Osteocyte (in vitro differentiated cells): ENCODE measurements around the gene TOP1. TPM values are rescaled to one million over a fixed set of nuclear protein-coding genes. Genes with fewer than 3 reads are reported as not detected.

Experiments
- DNase-seq: peaks from one replicate; pipeline ENCODE4 v3.0.0; 2021; ENCODE audit warnings: mixed read lengths; ENCODE audit not compliant: unreplicated experiment; ENCODE audit errors: extremely low spot score
- H3K27ac Mint-ChIP-seq: one replicate; pipeline ENCODE4 v1.8.0; 2021; ENCODE audit warnings: mild to moderate bottlenecking, mixed read lengths; ENCODE audit not compliant: unreplicated experiment
- H3K27me3 Mint-ChIP-seq: one replicate; pipeline ENCODE4 v1.8.0; 2021; ENCODE audit warnings: mixed read lengths; ENCODE audit not compliant: unreplicated experiment
- H3K36me3 Mint-ChIP-seq: one replicate; pipeline ENCODE4 v1.8.0; 2021; ENCODE audit warnings: mixed read lengths; ENCODE audit not compliant: unreplicated experiment
- H3K4me1 Mint-ChIP-seq: one replicate; pipeline ENCODE4 v1.8.0; 2021; ENCODE audit warnings: mixed read lengths; ENCODE audit not compliant: unreplicated experiment
- H3K4me3 Mint-ChIP-seq: one replicate; pipeline ENCODE4 v1.8.0; 2021; ENCODE audit warnings: mild to moderate bottlenecking, moderate library complexity, mixed read lengths; ENCODE audit not compliant: unreplicated experiment
- H3K9me3 Mint-ChIP-seq: one replicate; pipeline ENCODE4 v1.8.0; 2021; ENCODE audit warnings: mixed read lengths; ENCODE audit not compliant: unreplicated experiment
- CTCF ChIP-seq: fragments of 200-600 bp; sonication (generic); IDR thresholded peaks from 2 replicates; pipeline ENCODE4 v1.5.0; 2021; ENCODE audit warnings: antibody characterized with exemption, mild to moderate bottlenecking, moderate library complexity
- total RNA-seq: library from RNA; stranded (reverse); gene quantifications from 2 replicates; pipeline ENCODE4 v1.2.1, GENCODE V29; 2021

Gene TOP1
- total RNA-seq, 1 donor from 2014 or later, result 51.1 TPM

- Mint-ChIP-seq H3K4me1 (no peaks in the 10 kb centered on the region), H3K27ac (no peak overlapping the region), H3K9me3 (no peaks in the 10 kb centered on the region), H3K27me3 (no peaks in the 10 kb centered on the region), H3K36me3 (peaks cover 58% of the 10 kb centered on the region), H3K4me3 (no peak overlapping the region)
- no peak for TF ChIP-seq CTCF
- DNase-seq, result no peak
These were observed 133.8 kb downstream of the TOP1 start for GRCh38 chr20:41162396-41162795.

GRCh38 chr20:41163821-41164220, 135.2 kb downstream of the TOP1 start:
- no peak for DNase-seq
- H3K4me3 Mint-ChIP-seq, result no peak overlapping the region

GRCh38 chr20:41165001-41165882, 136.6 kb downstream of the TOP1 start:
- peaks cover 65% of the 10 kb centered on the region for H3K36me3 Mint-ChIP-seq
- no peak for TF ChIP-seq CTCF
- DNase-seq, result no peak
- no peak overlapping the region for H3K4me3 Mint-ChIP-seq
- no peak overlapping the region for H3K27ac Mint-ChIP-seq
- H3K27me3 Mint-ChIP-seq, result no peaks in the 10 kb centered on the region
- H3K4me1 Mint-ChIP-seq, result no peaks in the 10 kb centered on the region
- H3K9me3 Mint-ChIP-seq, result no peaks in the 10 kb centered on the region

More at GRCh38 chr20:41163821-41164220, 135.2 kb downstream of the TOP1 start:
- Mint-ChIP-seq H3K4me1 (no peaks in the 10 kb centered on the region), H3K27me3 (no peaks in the 10 kb centered on the region), H3K27ac (no peak overlapping the region), H3K36me3 (peaks cover 59% of the 10 kb centered on the region), H3K9me3 (no peaks in the 10 kb centered on the region)
- TF ChIP-seq CTCF, result no peak

GRCh38 chr20:41166201-41167117, 137.8 kb downstream of the TOP1 start:
- DNase-seq, result no peak
- Mint-ChIP-seq H3K4me3 (no peak overlapping the region), H3K9me3 (no peaks in the 10 kb centered on the region), H3K36me3 (peaks cover 65% of the 10 kb centered on the region), H3K27ac (no peak overlapping the region), H3K27me3 (no peaks in the 10 kb centered on the region), H3K4me1 (no peaks in the 10 kb centered on the region)
- no peak for TF ChIP-seq CTCF

GRCh38 chr20:41167118-41167470, 138.5 kb downstream of the TOP1 start:
- no peak for DNase-seq
- H3K36me3 Mint-ChIP-seq, result peaks cover 67% of the 10 kb centered on the region
- no peak overlapping the region for H3K4me3 Mint-ChIP-seq
- no peaks in the 10 kb centered on the region for H3K27me3 Mint-ChIP-seq
- TF ChIP-seq CTCF, result no peak
- H3K27ac Mint-ChIP-seq, result peak overlapping the region; percentile 1
- H3K9me3 Mint-ChIP-seq, result no peaks in the 10 kb centered on the region
- H3K4me1 Mint-ChIP-seq, result no peaks in the 10 kb centered on the region
